Uterus (tissue), 4 donors: ENCODE measurements around the gene ABCA13. TPM values are rescaled to one million over a fixed set of nuclear protein-coding genes. Genes with fewer than 3 reads are reported as not detected.

Experiments
- DNase-seq, 2 donors: peaks; one replicate each; pipeline ENCODE4 v3.0.0-alpha.2; 2019 to 2020
- H3K27ac ChIP-seq, 2 donors: fragments of 200-600 bp; sonication (generic); 1 replicate in 1 of 2; 2 replicates in 1 of 2; pipeline ENCODE4 v1.5.1; 2016 to 2018
- H3K27me3 ChIP-seq, 2 donors: fragments of 200-600 bp; sonication (generic); one replicate each; pipeline ENCODE4 v1.5.1; 2018 to 2019; ENCODE audit warnings: control low read depth in 1 of 2
- H3K36me3 ChIP-seq, 2 donors: fragments of 200-600 bp; sonication (generic); one replicate each; pipeline ENCODE4 v1.5.1; 2019; ENCODE audit warnings: control low read depth in 1 of 2
- H3K4me1 ChIP-seq, 2 donors: fragments of 200-600 bp; sonication (generic); one replicate each; pipeline ENCODE4 v1.5.1; 2018 to 2019; ENCODE audit warnings: control low read depth in 1 of 2
- H3K4me3 ChIP-seq, 2 donors: fragments of 200-600 bp; sonication (generic); 1 replicate in 1 of 2; 2 replicates in 1 of 2; pipeline ENCODE4 v1.5.1; 2018 to 2019; ENCODE audit warnings: mild to moderate bottlenecking in 1 of 2
- H3K9me3 ChIP-seq, 2 donors: fragments of 200-600 bp; sonication (generic); one replicate each; pipeline ENCODE4 v1.5.1; 2019; ENCODE audit warnings: control low read depth in 1 of 2
- POLR2A ChIP-seq, 2 donors: fragments of 450-650 bp; IDR thresholded peaks; one replicate each; pipeline ENCODE4 v1.6.1; 2016; ENCODE audit warnings: antibody characterized with exemption in 2 of 2, mild to moderate bottlenecking in 1 of 2, moderate library complexity in 1 of 2
- intact Hi-C: fragments of 100-400 bp; cut with DNase I; formaldehyde crosslinking; loops from one replicate; pipeline ENCODE4 v1.15.1; 2023; ENCODE audit warnings: low total_unique reads
- total RNA-seq, 4 donors: library from RNA; depleted of rRNA in 3 of 4; stranded (reverse); fragments of >200 nt in 3 of 4; gene quantifications; one replicate each; pipeline versions ENCODE4 v1.1.0 to v1.2.4, GENCODE V29; 2014 to 2023
- TF ChIP-seq, protein P1 (sequence below), 4 experiments: fragments of 200-600 bp in 2 of 4; fragments of 450-650 bp in 2 of 4; sonication (generic) in 2 of 4; IDR thresholded peaks; one replicate each; pipeline ENCODE4 v1.5.1; 2016 to 2019; ENCODE audit warnings: antibody characterized with exemption in 4 of 4, mild to moderate bottlenecking in 2 of 4, moderate library complexity in 1 of 4
- donor health status: DM: yes; HTN: yes; CAD: no.

ABCA13 gene
- total RNA-seq, 4 donors from 2014 or later, result 0.12 to 1.0 (median 0.26) TPM; not detected in 1

DNA sequence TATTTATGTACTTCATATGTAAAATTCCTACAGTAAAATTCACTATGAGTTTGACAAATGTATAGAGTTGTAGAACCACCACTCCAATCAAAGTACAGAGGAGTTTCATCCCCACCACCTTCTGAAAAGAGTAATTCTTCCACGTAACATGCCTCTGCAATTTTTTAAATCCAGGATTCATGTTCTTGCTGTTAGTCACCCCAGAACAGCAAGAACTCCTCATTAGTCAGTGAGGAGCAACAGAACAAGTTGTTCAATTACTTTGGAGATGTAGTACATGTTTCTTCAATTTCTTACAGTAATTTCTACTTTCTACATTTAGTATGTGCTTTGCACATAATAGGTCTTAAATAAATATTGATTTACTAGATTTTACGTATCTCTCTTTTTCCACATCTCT lies 248.1 kb downstream of the ABCA13 start:
- DNase-seq, result no peak
- Histone ChIP-seq H3K27me3 (no peaks in the 10 kb centered on the region), H3K4me1 (no peaks in the 10 kb centered on the region), H3K36me3 (no peaks in the 10 kb centered on the region), H3K4me3 (no peak overlapping the region), H3K27ac (no peak overlapping the region), H3K9me3 (no peaks in the 10 kb centered on the region)
- TF ChIP-seq, protein P1, sequence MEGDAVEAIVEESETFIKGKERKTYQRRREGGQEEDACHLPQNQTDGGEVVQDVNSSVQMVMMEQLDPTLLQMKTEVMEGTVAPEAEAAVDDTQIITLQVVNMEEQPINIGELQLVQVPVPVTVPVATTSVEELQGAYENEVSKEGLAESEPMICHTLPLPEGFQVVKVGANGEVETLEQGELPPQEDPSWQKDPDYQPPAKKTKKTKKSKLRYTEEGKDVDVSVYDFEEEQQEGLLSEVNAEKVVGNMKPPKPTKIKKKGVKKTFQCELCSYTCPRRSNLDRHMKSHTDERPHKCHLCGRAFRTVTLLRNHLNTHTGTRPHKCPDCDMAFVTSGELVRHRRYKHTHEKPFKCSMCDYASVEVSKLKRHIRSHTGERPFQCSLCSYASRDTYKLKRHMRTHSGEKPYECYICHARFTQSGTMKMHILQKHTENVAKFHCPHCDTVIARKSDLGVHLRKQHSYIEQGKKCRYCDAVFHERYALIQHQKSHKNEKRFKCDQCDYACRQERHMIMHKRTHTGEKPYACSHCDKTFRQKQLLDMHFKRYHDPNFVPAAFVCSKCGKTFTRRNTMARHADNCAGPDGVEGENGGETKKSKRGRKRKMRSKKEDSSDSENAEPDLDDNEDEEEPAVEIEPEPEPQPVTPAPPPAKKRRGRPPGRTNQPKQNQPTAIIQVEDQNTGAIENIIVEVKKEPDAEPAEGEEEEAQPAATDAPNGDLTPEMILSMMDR (IDR thresholded peaks at IDR 0.05), result no peak
- no peak for TF ChIP-seq POLR2A (IDR thresholded peaks at IDR 0.05)
- intact Hi-C loops, result no loop called here

DNA sequence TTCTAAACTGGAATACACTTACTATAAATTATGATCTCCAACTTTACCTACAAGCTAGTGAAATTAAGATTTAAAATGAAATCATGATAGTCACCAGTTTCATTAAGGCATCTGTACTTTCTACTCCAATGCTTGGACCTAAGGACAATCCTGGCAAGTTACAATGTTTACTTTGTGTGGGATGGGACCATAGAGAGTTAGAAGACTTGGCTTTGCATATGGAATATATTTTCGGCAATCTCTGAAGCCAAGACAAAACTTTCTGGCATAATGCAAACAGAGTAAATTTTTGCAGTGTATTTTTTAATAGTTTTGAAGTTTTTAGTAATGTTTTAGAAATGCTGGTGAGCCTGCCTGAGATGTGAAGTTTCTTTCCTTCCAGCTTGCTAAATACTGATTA lies 248.9 kb downstream of the ABCA13 start:
- Histone ChIP-seq H3K4me3 (no peak overlapping the region), H3K36me3 (no peaks in the 10 kb centered on the region), H3K9me3 (no peaks in the 10 kb centered on the region), H3K27me3 (no peaks in the 10 kb centered on the region), H3K4me1 (no peaks in the 10 kb centered on the region), H3K27ac (no peak overlapping the region)
- no peak for DNase-seq
- intact Hi-C loops, result no loop called here
- TF ChIP-seq, protein P1 (IDR thresholded peaks at IDR 0.05), result no peak
- TF ChIP-seq POLR2A (IDR thresholded peaks at IDR 0.05), result no peak

DNA sequence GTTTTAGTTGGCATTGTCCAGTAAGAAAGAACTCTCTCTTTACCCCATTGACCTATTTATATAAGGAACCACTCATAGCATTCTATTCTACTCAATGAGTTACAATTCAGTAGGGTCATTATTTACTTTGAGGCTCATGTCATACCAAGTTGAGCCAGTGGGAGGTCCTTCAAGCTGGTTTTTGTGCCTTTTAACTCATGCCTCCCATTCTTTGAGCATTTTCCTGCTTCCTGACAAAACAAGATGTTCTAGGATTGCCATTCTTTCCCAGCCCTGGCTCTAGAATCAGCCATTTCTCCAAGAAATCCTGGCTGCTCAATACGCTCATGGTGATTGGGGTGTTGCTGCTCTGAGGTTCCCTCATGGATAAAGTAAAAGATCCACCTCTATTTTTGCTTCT lies 250.1 kb downstream of the ABCA13 start:
- Histone ChIP-seq H3K27ac (no peak overlapping the region), H3K36me3 (no peaks in the 10 kb centered on the region), H3K9me3 (no peaks in the 10 kb centered on the region), H3K27me3 (no peaks in the 10 kb centered on the region), H3K4me1 (no peaks in the 10 kb centered on the region), H3K4me3 (no peak overlapping the region)
- intact Hi-C loops, result no loop called here
- DNase-seq, result no peak
- no peak for TF ChIP-seq POLR2A (IDR thresholded peaks at IDR 0.05)
- TF ChIP-seq, protein P1 (IDR thresholded peaks at IDR 0.05), result no peak

DNA sequence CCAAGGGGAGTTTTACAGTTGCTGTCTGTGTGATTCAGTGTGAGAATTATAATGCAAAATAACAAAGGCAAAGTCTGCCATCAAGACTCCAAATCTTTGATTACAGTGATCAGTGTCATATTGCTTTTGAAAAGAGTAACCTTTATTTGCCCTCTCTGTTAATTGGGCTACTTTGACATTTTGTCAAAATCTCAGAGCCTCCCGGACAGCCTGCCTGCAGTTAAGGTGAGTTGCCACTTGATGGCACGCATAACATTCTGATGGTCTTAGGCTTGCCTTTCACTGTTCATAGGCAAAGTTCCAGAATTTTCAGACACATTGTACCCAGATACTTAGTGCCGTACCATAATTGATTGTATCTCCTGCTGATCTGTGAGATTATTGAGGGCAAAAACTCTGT lies 253.5 kb downstream of the ABCA13 start:
- TF ChIP-seq, protein P1 (IDR thresholded peaks at IDR 0.05), result no peak
- no peak for TF ChIP-seq POLR2A (IDR thresholded peaks at IDR 0.05)
- H3K4me1 ChIP-seq, result no peaks in the 10 kb centered on the region

DNA sequence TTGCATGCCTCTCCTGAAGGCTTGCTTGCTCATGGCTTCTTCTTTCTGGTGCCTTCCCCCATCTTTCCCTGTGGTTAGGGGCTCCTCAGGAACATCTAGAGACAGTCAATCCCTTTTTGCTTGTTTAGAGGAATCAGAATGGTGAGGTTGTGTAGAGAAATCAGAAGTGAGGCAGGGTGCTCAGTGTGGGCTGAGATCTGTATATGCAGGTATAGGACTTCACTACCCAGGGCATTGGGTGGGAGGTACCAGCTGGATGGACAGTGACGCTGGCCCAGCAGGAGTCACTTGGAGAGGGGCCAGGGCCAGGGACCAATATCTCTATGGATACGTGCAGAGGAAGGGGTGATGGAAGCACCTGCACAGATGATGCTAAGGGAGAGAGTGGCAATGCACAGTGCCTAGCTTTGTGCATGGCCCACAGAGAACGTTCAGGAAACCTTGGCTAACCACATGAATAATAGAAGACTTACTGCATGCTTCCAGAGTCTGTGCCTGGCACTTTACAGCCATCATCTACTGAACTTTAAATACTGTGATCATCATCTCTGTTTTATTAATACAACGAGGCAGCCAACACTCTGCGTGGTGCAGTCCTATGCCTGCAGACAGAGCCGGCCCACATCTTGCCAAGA lies 255.2 kb downstream of the ABCA13 start:
- Histone ChIP-seq H3K27ac (no peak overlapping the region), H3K9me3 (no peaks in the 10 kb centered on the region), H3K27me3 (no peaks in the 10 kb centered on the region), H3K4me3 (no peak overlapping the region), H3K4me1 (no peaks in the 10 kb centered on the region), H3K36me3 (no peaks in the 10 kb centered on the region)
- TF ChIP-seq, protein P1 (IDR thresholded peaks at IDR 0.05), result no peak
- TF ChIP-seq POLR2A (IDR thresholded peaks at IDR 0.05), result no peak
- DNase-seq, result no peak
- intact Hi-C loops, result no loop called here

More for the DNA sequence above, 253.5 kb downstream of the ABCA13 start:
- Histone ChIP-seq H3K9me3 (no peaks in the 10 kb centered on the region), H3K4me3 (no peak overlapping the region), H3K36me3 (no peaks in the 10 kb centered on the region), H3K27ac (no peak overlapping the region), H3K27me3 (no peaks in the 10 kb centered on the region)
- no peak for DNase-seq
- intact Hi-C loops, result no loop called here
